Measurements from ENCODE around the gene CCBE1.

CCBE1 gene

GRCh38 chr18:59481436-59481835 lies 215.8 kb downstream of the CCBE1 start:
- DNase-seq, result no peak

GRCh38 chr18:59479776-59480175 lies 217.4 kb downstream of the CCBE1 start:
- no peak for DNase-seq

- DNase-seq, result no peak
Observed at GRCh38 chr18:59478591-59478990, 218.6 kb downstream of the CCBE1 start.

GRCh38 chr18:59477849-59478248 lies 219.4 kb downstream of the CCBE1 start:
- no peak for DNase-seq

GRCh38 chr18:59470561-59471121 lies 226.6 kb downstream of the CCBE1 start:
- no peak for DNase-seq

- no peak for DNase-seq
Observed at GRCh38 chr18:59469463-59470180, 227.6 kb downstream of the CCBE1 start.

- no peak for DNase-seq
Observed at GRCh38 chr18:59468821-59469220, 228.4 kb downstream of the CCBE1 start.

- no peak for DNase-seq
Observed at GRCh38 chr18:59467497-59467896, 229.7 kb downstream of the CCBE1 start.

- DNase-seq, result no peak
Observed at GRCh38 chr18:59466980-59467379, 230.2 kb downstream of the CCBE1 start.

GRCh38 chr18:59464486-59464885 lies 232.7 kb downstream of the CCBE1 start:
- DNase-seq, result no peak

GRCh38 chr18:59461171-59461570 lies 236.1 kb downstream of the CCBE1 start:
- DNase-seq, result no peak

GRCh38 chr18:59460072-59460420 lies 237.2 kb downstream of the CCBE1 start:
- DNase-seq, result no peak

GRCh38 chr18:59459369-59460071 lies 237.7 kb downstream of the CCBE1 start:
- no peak for DNase-seq

GRCh38 chr18:59458575-59458974 lies 238.6 kb downstream of the CCBE1 start:
- no peak for DNase-seq

GRCh38 chr18:59456657-59457056 lies 240.6 kb downstream of the CCBE1 start:
- no peak for DNase-seq

GRCh38 chr18:59455728-59456276 lies 241.4 kb downstream of the CCBE1 start:
- DNase-seq, result no peak

GRCh38 chr18:59454909-59455727 lies 242.1 kb downstream of the CCBE1 start:
- DNase-seq, result no peak

- no peak for DNase-seq
Observed at GRCh38 chr18:59453468-59453961, 243.7 kb downstream of the CCBE1 start.

- no peak for DNase-seq
Observed at GRCh38 chr18:59451963-59452362, 245.3 kb downstream of the CCBE1 start.

GRCh38 chr18:59451073-59451472 lies 246.2 kb downstream of the CCBE1 start:
- no peak for DNase-seq

GRCh38 chr18:59448546-59448945 lies 248.7 kb downstream of the CCBE1 start:
- DNase-seq, result no peak

- no peak for DNase-seq
Observed at GRCh38 chr18:59446012-59446411, 251.2 kb downstream of the CCBE1 start.
